ENCODE measurements around the gene PELI2. TPM values are rescaled to one million over a fixed set of nuclear protein-coding genes. Genes with fewer than 3 reads are reported as not detected.
A peak's percentile ranks its signal among the peaks of the same experiment; 100 is the strongest.

The PELI2 gene
- total and polyA plus RNA-seq, 8 donors, result 6.0 to 46.6 (median 32.6) TPM

DNA sequence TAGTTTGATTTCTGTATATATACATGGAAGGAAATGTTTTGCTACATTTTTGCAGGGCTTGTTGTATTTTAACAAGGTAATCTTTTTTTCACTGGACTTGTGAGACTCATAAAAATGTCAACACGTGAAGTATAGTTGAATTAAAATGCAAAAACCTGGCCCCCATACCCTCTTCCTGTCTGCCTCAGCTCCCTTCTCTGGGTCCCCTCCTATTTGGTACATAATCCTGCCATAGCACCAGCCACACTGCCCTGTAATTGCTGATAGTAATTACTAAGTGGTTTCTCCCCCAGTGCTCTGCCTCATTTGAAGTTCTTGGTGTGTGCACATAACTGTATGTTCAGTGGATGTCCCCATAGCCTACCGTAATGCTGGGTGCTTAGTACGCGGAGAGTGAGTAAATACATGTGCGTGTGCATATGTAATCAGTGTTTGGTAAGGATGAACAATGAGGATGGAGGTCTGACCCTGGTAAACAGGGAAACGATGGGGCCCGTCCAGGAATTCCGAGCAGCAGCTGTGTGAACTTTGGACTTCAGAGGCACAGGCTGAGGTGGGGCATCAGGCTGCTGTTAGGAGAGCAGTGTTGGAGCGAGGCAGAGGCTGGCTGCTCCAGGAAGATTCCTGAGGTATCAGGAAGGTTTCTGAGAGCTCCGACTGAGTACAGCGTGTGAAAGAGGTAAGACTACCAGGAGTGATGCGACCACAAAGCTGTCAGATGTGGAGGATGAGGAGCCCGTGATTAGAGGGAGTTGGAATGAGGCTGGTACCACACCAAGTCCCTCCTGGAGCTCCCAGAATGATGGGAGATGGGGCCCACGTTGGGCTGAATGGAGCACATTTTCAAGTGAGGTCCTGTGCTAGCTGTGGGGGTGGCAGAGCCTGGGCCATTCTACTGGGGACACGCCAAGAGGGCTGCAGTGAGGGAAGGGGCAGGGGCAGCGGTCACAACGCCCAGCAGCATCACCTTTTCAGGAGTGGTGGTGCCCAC lies 106.8 kb downstream of the PELI2 start:
- no peaks in the 10 kb centered on the region for H3K27me3 ChIP-seq
- intact Hi-C loops (cut with DNase I), result no loop called here
- FAIRE-seq (no peak), ATAC-seq (peak; percentile 74 to 83 (median 80)), DNase-seq (peak in 4 of 6 donors; percentile 49 to 54 (median 52))
- 35 to 39% methylated on average over 17 of the region's 17 CpGs for WGBS, 2 donors
- peaks cover 24 to 38% (median 32%) of the 10 kb centered on the region in 3 donors for H3K4me1 ChIP-seq
- H3K4me3 ChIP-seq, result no peak overlapping the region
- no peaks in the 10 kb centered on the region for H3K36me3 ChIP-seq
- no peaks in the 10 kb centered on the region for H3K9me3 ChIP-seq
- peak overlapping the region in 2 of 4 donors; percentile 42 to 43 for H3K27ac ChIP-seq
- TF ChIP-seq CTCF (IDR thresholded peaks at IDR 0.05), result no peak

- Histone ChIP-seq H3K36me3 (no peaks in the 10 kb centered on the region), H3K27me3 (no peaks in the 10 kb centered on the region), H3K9me3 (no peaks in the 10 kb centered on the region), H3K27ac (no peak overlapping the region), H3K4me3 (no peak overlapping the region), H3K4me1 (peaks cover 0 to 7% (median 0%) of the 10 kb centered on the region in 3 donors)
- peak in 2 of 4 donors; percentile 51 to 53 for ATAC-seq
- intact Hi-C loops (cut with DNase I), result no loop called here
- DNase-seq, result no peak
- WGBS, 2 donors, result 62 to 78% methylated on average over 4 of the region's 4 CpGs
- no peak for FAIRE-seq
- no peak for TF ChIP-seq CTCF (IDR thresholded peaks at IDR 0.05)
Observed at GRCh38 chr14:56235388-56235787, 117.2 kb downstream of the PELI2 start.

GRCh38 chr14:56237398-56237797 lies 119.2 kb downstream of the PELI2 start:
- Histone ChIP-seq H3K4me3 (no peak overlapping the region), H3K9me3 (no peaks in the 10 kb centered on the region), H3K27ac (no peak overlapping the region), H3K27me3 (no peaks in the 10 kb centered on the region), H3K4me1 (peaks cover 0 to 7% (median 0%) of the 10 kb centered on the region in 3 donors), H3K36me3 (no peaks in the 10 kb centered on the region)
- TF ChIP-seq CTCF (IDR thresholded peaks at IDR 0.05), result no peak
- WGBS, 2 donors, result 41 to 61% methylated on average over 2 of the region's 2 CpGs
- ATAC-seq (no peak), FAIRE-seq (no peak), DNase-seq (no peak)
- intact Hi-C loops (cut with DNase I), result no loop called here

GRCh38 chr14:56241461-56241860 lies 123.2 kb downstream of the PELI2 start:
- Histone ChIP-seq H3K27ac (no peak overlapping the region), H3K4me1 (peaks cover 0 to 13% (median 0%) of the 10 kb centered on the region in 3 donors), H3K27me3 (no peaks in the 10 kb centered on the region), H3K4me3 (no peak overlapping the region), H3K36me3 (no peaks in the 10 kb centered on the region), H3K9me3 (no peaks in the 10 kb centered on the region)
- DNase-seq, result no peak
- 93 to 97% methylated on average over 6 of the region's 6 CpGs for WGBS, 2 donors
- TF ChIP-seq CTCF (IDR thresholded peaks at IDR 0.05), result no peak
- intact Hi-C loops (cut with DNase I), result loop anchor here in 1 of 3 donors (10.0 kb wide), 1 partner anchor 47 kb away; no protein-coding TSS in a partner anchor
- ATAC-seq, result no peak
- no peak for FAIRE-seq
